IPS-NIHi7 (cell line): ENCODE measurements around the gene KCNH8.
"Not testable (repeated sequence)": the region's sequence is repeated elsewhere in the genome, so short reads cannot be mapped to it uniquely, and the experiment has no call there.

ENCODE experiments used
- DNase-seq: peaks from one replicate; pipeline ENCODE4 v3.0.0; 2012; ENCODE audit warnings: mixed read lengths; ENCODE audit errors: extremely low spot score

KCNH8 gene

GRCh38 chr3:19173945-19174344 is 25.6 kb downstream of the KCNH8 start:
- peak; percentile 50 for DNase-seq

- no peak for DNase-seq
Measured at GRCh38 chr3:19183584-19183983, 35.3 kb downstream of the KCNH8 start.

GRCh38 chr3:19190126-19190525 is 41.8 kb downstream of the KCNH8 start:
- no peak for DNase-seq

- no peak for DNase-seq
Measured at GRCh38 chr3:19190602-19191001, 42.3 kb downstream of the KCNH8 start.

GRCh38 chr3:19199131-19199530 is 50.8 kb downstream of the KCNH8 start:
- no peak for DNase-seq

- no peak for DNase-seq
Measured at GRCh38 chr3:19202303-19202702, 54.0 kb downstream of the KCNH8 start.

- no peak for DNase-seq
Measured at GRCh38 chr3:19202754-19203153, 54.4 kb downstream of the KCNH8 start.

GRCh38 chr3:19206540-19206939 is 58.2 kb downstream of the KCNH8 start:
- DNase-seq: no peak

- DNase-seq: peak; percentile 53
Measured at GRCh38 chr3:19213603-19214220, 65.4 kb downstream of the KCNH8 start.

- DNase-seq: no peak
Measured at GRCh38 chr3:19215427-19215826, 67.1 kb downstream of the KCNH8 start.

GRCh38 chr3:19216669-19217337 is 68.5 kb downstream of the KCNH8 start:
- no peak for DNase-seq

GRCh38 chr3:19220311-19220710 is 72.0 kb downstream of the KCNH8 start:
- DNase-seq: no peak

- peak; percentile 43 for DNase-seq
Measured at GRCh38 chr3:19221081-19221480, 72.8 kb downstream of the KCNH8 start.

- DNase-seq: no peak
Measured at GRCh38 chr3:19226479-19226878, 78.2 kb downstream of the KCNH8 start.

GRCh38 chr3:19228167-19228566 is 79.9 kb downstream of the KCNH8 start:
- DNase-seq: no peak

- DNase-seq: no peak
Measured at GRCh38 chr3:19229086-19229485, 80.8 kb downstream of the KCNH8 start.

- not testable (repeated sequence) for DNase-seq
Measured at GRCh38 chr3:19229881-19230280, 81.6 kb downstream of the KCNH8 start.

- no peak for DNase-seq
Measured at GRCh38 chr3:19231792-19232461, 83.6 kb downstream of the KCNH8 start.

- DNase-seq: no peak
Measured at GRCh38 chr3:19232566-19232965, 84.3 kb downstream of the KCNH8 start.

- DNase-seq: not testable (repeated sequence)
Measured at GRCh38 chr3:19233882-19234784, 85.8 kb downstream of the KCNH8 start.

- DNase-seq: no peak
Measured at GRCh38 chr3:19248143-19248542, 99.8 kb downstream of the KCNH8 start.

GRCh38 chr3:19248767-19249166 is 100.5 kb downstream of the KCNH8 start:
- no peak for DNase-seq
